NOMO-1 (cell line): ENCODE measurements around the gene CACNG1.

ENCODE experiments used
- DNase-seq, 2 experiments: peaks; one replicate each; lab custom pipeline; 2025; ENCODE audit not compliant: unreplicated experiment in 2 of 2; lab: John Stamatoyannopoulos, UW

CACNG1 gene

GRCh38 chr17:67044016-67044772 is at the start of gene CACNG1:
TSS of gene CACNG1 (plus strand) at chr17:67044554. CDS start at chr17:67044661, 107 bp downstream.
- no peak for DNase-seq

DNA sequence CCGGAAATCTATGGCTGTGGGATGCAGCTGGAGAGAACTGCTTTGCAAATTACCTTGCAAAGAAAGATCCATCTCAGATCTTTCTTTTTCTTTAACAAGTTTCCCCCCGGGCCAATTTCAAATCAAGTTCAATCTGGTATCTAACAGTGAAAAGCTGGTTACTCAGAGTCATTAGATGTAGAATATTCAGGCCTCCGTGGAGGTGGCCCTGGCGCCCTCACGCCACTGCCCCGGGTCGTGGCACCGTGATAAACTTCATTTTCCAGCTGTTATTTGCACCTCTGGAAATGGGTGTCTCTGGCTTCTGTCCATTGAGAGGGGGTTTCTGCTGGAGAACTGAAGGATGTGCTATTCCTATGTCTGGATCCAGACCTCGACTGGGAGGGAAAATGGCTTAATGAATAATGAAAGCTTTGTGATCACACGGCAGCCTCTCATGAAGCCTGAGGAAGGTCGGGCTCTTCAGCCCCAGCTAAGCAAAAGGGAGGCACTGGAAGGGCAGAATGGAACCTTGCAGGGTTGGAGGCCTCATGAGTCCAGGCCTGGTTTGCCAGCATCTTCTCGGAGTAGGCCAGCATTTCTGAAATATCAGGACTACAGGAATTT is 49.3 kb upstream of the CACNG1 start:
- no peak for DNase-seq

GRCh38 chr17:66995944-66996343 is 48.4 kb upstream of the CACNG1 start:
- DNase-seq, result no peak

DNA sequence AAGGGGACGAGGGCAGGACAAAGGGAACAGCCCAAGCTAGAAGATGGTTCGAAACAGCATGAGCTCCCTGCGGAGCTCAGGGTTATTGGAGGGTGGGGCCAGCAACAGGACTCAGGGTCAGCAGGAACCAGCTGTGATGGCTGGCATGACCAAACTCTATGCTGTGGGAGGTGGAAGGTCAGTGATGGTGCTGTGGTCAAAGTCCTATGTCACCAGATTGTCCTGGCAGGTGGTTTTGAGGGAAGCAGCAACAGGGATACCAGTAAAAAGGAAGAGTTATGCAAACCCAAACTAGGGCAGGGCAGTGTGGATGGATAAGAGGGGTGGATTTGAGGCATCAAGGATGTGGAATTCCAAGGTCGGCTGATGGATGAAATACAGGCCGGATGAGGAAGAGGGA is 47.4 kb upstream of the CACNG1 start:
- DNase-seq, result no peak

GRCh38 chr17:67003231-67003630 is 41.1 kb upstream of the CACNG1 start:
- no peak for DNase-seq

DNA sequence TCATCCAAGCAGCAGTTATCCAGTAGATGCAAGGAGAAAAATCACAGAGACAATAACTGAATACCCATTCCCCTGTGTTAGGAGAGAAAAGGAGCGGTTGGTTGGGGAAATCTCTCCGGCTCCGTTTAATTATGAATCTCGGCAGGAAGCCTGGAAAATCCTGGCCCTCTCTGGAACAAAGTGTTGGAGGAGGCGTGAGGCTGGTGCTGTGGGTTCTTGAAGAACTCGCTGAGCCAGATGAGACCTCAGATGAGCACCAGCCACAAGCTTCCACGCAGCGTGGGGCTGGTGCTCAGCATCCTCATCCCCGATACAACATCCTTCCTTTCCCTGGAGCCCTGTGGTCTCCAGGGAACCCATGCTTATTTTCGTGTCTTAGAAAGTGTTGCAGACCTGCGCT is 40.2 kb upstream of the CACNG1 start:
- no peak for DNase-seq

GRCh38 chr17:67007266-67007665 is 37.1 kb upstream of the CACNG1 start:
- no peak for DNase-seq

- DNase-seq, result no peak
Observed at GRCh38 chr17:67008101-67008500, 36.3 kb upstream of the CACNG1 start.

- no peak for DNase-seq
Observed at GRCh38 chr17:67011527-67012175, 32.7 kb upstream of the CACNG1 start.

GRCh38 chr17:67013891-67014290 is 30.5 kb upstream of the CACNG1 start:
- no peak for DNase-seq

DNA sequence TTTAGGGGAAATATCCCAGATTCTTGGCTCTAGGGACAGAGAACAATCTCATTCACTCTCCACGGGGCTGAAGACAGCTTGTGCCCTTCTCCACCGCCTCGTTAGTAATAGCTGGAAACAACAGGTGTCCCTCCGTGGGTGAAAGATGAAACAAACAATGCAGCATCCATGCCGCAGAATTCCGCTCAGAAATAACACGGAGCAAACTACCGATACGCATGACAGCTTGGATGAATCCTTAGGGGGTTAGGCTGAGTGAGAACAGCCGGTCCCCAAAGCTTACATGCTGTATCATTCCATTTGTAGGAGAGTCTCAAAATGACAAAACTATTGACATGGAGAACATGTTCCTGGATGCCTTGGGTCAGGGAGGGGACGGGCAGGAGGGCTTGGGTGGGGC is 29.4 kb upstream of the CACNG1 start:
- no peak for DNase-seq

DNA sequence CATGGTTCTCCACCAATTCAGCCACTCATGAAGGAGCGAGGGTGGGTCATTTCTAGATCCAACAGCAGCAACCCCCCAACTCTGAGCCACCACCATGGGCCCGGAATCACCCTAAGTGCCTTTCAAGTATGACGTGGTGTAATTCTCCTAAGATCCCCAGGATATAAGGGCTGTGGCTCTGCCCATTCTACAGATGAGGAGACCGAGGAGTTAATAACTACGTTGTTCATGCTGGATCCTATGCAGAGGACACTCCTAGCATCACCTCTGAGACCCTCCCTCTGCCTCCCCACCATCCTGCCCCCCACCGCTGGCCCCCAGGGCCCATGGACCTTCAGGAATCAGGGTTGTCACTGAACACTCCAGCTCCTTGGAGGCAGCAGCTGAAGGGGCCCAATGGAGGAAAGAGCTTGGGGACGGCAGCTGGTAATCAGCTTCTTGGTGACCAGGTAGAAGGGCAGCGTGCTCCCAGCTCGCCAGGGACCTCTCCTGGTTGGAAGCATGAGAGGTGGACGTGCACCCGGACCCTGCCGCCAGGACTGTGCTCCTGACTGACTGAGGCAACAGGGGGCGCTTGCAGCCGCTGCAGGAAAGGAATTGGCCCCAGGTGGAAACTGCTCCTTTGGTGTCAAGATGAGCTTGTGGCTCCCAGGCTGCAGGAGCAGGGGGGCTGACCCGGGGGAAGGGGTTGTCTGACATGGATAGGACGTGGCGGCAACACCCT is 28.2 kb upstream of the CACNG1 start:
- no peak for DNase-seq

DNA sequence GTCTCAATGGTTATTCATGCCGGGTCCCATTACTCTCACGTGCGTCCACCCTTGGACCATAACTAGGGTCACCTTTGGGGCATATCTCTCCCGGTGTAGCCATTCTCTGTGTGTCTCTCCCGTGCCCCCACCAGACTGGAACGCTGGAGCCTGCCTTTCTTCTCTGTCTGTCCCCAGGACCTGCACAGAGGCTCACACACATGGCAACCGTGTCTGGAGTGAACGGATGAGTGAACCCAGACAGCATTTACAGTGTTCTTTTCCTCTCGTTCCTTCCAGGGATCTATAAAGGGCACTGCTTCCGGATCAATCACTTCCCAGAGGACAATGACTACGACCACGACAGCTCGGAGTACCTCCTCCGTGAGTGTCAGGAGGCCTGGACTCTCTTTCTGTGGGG is 26.4 kb upstream of the CACNG1 start:
- DNase-seq, result no peak

DNA sequence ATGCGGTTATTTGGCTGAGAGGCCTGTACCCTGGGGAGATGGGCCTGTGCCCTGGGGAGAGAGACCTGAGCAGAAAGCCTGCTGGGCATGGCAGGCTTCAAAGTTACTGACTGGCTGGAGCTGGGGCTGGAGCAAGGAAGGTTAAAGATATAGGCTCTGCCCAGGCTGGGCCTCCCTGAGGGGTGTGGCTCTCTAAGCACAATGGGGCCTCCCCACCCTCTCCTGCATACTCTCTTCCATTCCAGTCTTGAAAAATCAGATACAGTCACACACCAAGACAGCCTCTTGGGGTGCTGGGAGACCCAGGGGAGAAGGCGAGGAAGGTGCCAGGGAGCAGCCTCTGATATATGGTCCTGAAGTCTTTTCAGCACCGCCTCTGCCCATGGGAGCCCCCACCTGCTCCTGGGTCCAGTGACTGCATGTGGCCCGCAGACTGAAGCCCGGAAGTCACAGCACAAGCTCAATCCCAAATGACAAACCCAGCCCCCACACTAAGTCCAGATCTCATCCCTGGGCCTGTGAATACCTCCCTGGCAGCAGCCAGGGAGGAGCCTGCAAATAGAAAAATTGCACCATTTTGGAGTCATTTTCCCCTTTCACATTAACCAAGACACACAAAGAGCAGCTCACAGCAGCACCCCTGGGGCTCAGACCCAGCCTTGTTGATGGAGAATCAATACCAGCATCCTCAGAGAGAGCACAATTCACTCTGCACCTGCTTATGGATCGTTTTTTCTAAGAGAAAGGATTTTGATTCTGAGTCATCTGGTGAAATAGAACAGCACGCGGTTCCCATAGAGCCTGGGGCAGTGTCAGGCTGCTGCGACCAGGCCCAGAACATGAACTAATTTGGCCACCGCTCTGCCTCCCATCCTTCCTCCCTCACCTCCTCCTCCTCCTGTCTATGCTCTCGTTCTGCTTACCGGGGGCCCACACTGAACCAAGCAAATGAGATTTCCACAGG is 25.6 kb upstream of the CACNG1 start:
- no peak for DNase-seq

DNA sequence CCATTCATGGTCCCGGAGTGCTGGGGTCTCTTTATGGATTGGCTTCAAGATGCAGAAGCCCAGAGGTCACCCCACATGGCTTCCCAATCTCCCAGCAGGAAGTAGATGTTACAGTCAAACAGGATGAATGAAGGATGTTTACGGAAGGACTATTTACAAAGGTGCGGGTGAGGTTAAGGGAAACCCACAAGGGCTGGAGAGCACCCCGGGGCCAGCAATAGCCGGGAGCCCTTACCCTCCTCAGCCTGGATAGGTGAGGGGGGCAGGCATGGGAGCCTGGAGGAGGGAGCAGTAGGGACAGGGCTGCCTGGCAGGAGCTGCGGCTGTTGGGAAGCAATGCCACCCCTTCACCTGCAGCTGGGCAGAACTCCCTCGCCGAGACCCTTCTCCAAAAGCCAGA is 24.5 kb upstream of the CACNG1 start:
- no peak for DNase-seq

GRCh38 chr17:67020293-67020766 is 24.0 kb upstream of the CACNG1 start:
- DNase-seq, result no peak

DNA sequence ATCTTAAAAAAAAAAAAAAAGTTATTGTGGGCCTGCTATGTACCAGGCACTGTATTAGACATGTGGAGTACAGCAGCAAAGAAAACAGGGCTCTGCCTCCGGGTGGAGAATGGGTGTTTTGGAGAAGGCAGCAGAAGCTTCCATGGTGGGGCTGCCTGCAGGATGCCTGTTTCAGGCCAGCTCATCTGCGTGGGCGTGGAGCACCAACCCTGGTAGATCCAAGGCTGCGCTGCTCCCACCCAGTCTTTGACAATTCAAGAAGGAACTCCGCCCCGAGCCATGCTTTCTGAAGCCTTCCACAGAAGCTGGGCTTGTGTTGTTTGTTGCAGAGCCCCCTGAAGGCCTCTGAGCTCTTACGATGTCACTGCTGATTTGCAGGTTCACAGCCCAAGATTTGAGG is 23.2 kb upstream of the CACNG1 start:
- DNase-seq, result no peak

DNA sequence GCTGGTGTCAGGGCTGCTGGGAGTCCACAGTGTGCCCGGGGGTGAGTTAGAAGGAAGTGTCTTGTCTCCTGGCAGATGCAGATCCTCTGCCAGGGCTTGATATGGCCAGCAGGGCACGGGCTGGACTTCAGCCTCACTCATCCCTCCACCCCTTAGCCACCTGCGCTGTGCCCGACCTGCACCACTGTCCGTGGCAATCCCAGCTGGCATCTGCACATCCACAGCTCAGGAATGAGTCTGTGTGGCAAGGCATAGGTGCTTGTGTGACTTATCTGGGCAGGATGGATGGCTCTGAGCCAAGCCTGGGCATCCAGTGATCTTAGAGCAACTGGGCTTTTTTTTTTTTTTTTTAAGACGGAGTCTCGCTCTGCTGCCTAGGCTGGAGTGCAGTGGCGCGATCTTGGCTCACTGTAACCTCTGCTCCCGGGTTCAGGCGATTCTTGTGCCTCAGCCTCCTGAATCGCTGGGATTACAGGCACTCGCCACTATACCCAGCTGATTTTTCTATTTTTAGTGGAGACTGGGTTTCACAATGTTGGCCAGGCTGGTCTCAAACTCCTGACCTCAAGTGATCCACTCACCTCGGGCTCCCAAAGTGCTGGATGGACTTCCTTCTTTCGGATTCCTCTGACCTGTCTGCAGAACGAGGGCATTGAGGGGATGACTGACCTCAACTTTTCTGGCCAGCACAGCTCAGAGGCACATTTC is 22.5 kb upstream of the CACNG1 start:
- DNase-seq, result no peak

DNA sequence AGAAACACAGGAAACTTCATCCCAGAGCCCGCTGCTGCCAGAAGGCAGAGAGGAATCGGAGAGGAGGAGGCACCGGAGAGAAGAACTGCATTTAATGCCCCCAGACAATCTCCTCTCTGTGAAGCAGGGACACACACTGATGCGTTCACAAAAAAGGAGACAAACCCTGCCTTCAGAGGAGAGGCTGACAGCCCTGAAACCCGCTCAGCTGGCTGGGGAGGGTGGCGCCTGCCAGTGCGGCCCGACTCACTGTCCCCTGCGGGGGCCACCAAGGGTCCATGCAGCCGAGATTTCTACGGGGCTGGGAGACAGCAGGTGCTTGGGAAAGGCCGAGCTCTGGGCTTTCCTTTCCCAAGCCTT is 21.9 kb upstream of the CACNG1 start:
- no peak for DNase-seq

DNA sequence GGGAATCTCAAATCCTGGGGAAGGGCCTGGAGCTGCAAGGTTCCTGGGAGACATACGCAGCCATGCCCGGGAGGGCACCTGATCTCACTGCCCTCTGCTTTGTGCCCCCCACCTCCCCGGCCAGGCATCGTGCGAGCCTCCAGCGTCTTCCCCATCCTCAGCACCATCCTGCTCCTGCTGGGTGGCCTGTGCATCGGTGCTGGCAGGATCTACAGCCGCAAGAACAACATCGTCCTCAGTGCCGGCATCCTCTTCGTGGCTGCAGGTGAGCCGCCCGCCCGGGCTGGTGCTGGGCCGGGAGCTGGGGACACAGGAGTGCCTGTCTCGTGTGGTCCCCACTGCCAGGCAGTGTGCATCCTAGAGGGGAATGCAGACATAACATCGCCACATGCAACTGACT is 19.6 kb upstream of the CACNG1 start:
- DNase-seq, result no peak
